Measurements from ENCODE around the gene C19orf44.
"Not testable (repeated sequence)": the region's sequence is repeated elsewhere in the genome, so short reads cannot be mapped to it uniquely, and the experiment has no call there.

The C19orf44 gene

GRCh38 chr19:16470541-16470910 is 25.7 kb upstream of the C19orf44 start:
- DNase-seq = peak; percentile 10

DNA sequence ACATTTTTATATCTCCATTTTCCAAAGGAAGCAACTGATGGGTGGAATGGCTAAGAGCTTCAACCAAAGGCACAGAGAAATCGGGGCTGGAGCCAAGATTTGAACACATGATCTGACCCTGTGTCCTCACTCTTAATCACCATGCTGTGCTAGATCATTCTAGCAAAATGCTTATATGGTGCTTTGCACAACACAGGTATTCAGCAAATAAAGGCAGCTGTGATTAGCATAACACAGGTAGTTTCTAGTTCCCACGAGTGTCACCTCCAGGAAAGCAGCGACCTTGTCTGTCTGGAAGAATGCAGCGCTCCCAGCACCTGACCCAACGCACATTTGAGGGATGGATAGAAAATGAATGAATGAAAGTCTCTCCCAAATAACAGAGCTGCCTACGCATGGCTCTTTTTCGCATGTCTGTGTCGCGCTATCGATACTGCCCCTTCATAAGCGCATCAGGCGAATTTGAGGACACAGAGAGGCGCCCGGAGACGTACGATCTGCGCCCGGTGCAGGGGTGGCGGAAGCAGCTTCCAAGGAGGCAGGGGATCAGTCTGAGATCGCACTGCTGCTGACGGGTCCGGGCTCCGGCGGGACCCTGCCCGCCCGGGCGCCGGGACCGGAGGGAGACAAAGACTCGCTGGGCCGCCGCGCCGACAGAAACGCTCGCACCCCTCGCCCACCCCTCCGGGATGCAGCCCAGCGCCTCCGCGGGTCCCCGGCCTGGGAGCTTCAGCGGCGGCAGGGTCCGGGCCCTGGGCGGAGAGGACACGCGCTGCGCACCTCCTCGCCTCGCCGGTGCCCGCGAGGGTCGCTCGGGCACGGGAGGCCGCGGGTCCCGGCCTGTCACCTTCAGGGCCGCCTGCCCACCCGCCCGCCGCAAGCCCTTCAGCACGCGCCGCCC is 25.0 kb upstream of the C19orf44 start:
- DNase-seq = no peak

DNA sequence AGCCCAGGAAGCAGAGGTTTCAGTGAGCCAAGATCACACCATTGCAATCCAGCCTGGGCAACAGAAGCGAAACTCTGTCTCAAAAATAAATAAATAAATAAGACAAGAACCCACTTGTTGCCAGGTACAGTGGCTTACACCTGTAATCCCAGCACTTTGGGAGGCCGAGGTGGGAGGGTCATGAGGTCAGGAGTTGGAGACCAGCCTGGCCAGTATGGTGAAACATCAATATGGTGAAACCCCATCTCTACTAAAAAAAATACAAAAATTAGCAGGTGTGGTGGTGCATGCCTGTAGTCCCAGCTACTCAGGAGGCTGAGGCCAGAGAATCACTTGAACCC is 23.7 kb upstream of the C19orf44 start:
- not testable (repeated sequence) for DNase-seq

GRCh38 chr19:16472992-16473391 is 23.2 kb upstream of the C19orf44 start:
- DNase-seq = no peak

DNA sequence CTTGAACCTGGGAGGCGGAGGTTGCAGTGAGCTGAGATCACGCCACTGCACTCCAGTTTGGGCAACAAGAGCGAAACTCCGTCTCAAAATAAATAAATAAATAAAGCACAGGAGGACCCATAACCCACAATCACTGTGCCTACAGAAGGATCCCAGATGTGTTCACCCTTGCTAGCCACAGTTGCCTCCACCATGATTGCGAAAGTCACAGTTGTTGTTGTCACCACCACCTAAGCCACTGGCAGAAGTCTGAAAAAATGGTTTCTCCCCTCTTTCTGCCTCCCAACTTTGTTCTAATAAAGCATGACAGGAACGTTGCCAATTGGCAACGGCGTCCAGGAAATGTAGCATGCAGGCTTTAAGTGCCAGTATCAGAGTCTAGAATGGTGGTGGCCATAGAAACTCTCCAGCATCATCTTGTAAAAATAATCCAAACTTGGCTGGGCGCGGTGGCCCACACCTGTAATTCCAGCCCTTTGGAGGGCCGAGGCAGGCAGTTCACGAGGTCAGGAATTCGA is 22.3 kb upstream of the C19orf44 start:
- DNase-seq = peak; percentile 73

GRCh38 chr19:16476401-16476800 is 19.8 kb upstream of the C19orf44 start:
- DNase-seq = no peak

GRCh38 chr19:16477311-16477710 is 18.9 kb upstream of the C19orf44 start:
- DNase-seq = no peak

GRCh38 chr19:16482745-16483144 is 13.4 kb upstream of the C19orf44 start:
- DNase-seq = no peak

DNA sequence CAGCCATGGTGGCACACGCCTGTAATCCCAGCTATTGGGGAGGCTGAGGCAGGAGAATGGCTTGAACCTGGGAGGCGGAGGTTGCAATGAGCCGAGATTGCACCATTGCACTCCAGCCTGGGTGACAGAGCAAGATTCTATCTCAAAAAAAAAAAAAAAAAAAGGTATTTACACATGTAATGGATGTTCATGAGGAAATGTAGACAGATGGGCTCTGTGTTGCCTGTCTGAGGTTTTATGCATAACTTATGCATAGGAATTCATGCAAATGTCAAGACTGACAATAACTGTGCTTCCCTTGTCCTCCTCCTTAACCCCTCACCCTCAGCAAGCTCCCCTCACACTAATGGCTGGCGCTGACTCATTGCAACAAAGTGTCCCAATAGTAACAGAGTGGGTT is 9.7 kb upstream of the C19orf44 start:
- not testable (repeated sequence) for DNase-seq

DNA sequence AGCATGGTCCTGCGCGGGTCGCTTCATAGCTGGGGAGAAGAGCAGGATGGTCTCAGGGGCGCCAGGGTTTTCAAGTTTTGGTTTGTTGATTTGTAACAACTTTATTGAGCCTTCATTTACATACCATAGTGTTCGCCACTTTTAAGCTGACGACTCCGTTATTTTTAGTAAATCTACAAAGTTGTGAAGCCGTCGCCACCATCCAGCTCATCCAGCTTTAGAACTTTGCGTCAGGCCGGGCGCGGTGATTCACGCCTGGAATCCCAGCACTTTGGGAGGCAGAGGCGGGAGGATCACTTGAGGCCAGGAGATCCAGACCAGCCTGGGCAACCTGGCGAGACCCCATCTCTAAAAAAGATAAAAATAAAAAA is 404 bp downstream of the C19orf44 start:
- DNase-seq = no peak

GRCh38 chr19:16497042-16497441 is 848 bp downstream of the C19orf44 start:
- DNase-seq = no peak

GRCh38 chr19:16497837-16498236 is 1.6 kb downstream of the C19orf44 start:
- DNase-seq = no peak

GRCh38 chr19:16504271-16504670 is 8.1 kb downstream of the C19orf44 start:
- DNase-seq = no peak

GRCh38 chr19:16506161-16506560 is 10.0 kb downstream of the C19orf44 start:
- not testable (repeated sequence) for DNase-seq

- DNase-seq = no peak
Observed at GRCh38 chr19:16506961-16507360, 10.8 kb downstream of the C19orf44 start.

DNA sequence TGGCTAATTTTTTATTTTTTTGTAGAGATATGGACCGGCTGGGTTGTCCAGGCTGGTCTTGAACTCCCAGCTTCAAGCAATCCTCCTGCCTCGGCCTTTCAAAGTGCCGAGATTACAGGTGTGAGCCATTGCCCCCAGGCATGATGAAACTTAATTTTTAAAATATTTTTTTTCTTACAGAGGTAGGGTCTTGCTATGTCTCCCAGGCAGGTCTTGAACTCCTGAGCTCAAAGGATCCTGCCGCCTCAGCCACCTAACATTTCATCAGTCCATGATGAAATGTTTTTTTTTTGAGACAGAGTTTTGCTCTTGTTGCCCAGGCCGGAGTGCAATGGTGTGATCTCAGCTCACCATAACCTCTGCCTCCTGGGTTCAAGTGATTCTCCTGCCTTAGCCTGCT is 12.4 kb downstream of the C19orf44 start:
- no peak for DNase-seq

GRCh38 chr19:16509141-16510061 is 13.2 kb downstream of the C19orf44 start:
- DNase-seq = no peak

DNA sequence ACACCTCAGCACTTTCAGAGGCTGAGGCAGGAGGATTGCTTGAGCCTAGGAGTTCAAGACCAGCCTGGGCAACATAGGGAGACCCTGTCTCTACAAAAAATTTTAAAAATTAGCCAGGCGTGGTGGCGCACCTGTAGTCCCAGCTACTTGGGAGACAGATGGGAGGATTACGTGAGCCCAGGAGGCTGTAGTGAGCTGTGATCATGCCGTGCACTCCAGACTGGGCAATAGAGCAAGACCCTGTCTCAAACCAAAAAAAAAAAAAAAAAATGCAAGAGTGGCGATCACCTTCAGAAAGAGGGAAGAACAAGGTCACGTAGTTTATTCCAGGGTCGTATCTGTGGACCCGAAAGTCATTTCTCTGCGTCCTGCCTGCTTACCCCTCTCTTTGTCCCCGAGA is 16.4 kb downstream of the C19orf44 start:
- not testable (repeated sequence) for DNase-seq

DNA sequence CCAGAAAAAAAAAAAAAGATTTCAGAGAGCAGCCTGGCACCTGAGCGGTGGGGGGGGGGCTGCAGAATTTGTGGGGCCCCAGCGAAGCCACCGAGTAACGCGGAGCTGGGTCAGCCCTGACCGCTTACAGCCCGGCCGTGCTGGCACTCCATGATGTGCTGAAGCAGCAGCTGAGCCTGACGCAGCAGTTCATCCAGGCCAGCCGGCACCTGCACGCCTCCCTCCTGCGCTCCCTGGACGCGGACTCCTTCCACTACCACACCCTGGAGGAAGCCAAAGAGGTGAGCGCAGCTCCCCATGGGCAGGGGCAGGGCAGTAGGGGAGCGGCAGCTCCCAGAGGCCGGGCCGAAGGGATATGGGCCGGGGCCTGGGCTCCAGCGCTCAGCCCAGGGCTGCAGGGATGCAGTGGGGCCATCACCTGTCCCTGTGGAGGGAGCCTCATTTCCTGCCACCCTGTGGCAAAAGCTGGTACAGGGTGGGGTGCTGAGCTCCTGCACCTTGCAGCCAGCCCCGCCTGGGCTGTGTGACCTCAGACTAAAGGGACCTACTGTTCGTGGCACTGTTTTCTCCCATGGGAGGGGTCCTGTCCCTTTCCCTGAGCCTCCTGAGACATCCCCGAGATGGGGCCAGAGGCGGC is 18.3 kb downstream of the C19orf44 start:
- no peak for DNase-seq

DNA sequence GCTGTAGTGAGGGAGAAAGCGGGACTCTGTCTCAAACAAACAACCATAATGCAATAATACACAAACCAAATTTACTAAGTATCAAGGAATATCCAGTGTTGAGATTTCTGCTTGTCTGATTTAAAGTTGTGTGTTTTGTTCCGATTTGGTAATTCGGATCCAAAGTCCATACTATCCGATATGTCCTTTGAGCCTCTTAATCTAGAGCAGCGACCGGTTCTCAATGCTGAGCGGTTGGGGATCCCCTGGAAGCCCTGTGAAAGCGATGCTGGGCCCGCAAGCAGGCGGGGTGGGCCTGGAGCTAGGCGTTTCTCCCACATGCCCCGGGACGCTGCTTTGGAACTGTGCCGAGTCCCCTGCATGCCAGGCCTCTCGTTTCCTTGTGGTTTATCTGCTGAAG is 20.2 kb downstream of the C19orf44 start:
- DNase-seq = no peak

DNA sequence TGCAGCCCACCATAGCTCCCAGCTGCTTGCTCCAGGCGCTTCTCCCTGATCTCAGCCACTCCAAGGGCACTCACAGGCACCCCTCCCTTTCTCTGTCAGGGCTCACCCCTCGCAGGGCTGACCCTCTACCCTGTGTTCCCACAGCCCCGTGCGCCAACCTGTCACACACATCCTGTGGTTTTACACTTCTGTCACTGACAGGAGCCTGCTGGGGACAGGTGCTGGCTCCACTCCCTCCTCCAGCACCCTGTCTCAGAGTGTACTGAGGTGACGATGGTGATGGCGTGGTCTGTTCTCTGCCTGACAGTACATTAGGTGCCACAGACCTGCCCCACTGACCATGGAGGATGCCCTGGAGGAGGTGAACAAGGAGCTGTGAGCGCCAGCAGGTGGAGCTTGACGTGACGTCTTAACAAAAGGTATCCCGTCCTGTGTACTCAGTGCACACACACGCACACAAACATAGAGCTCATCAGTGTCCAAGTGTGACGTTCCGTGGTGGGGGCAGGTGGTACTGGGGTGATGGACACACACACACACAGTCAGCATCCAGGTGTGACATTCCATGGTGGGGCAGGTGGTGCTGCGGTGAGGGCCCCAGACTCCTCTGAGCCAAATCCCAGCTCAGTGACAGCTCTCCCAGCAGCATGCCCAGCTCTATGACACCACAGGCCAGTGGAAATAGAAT is 20.9 kb downstream of the C19orf44 start:
- no peak for DNase-seq

DNA sequence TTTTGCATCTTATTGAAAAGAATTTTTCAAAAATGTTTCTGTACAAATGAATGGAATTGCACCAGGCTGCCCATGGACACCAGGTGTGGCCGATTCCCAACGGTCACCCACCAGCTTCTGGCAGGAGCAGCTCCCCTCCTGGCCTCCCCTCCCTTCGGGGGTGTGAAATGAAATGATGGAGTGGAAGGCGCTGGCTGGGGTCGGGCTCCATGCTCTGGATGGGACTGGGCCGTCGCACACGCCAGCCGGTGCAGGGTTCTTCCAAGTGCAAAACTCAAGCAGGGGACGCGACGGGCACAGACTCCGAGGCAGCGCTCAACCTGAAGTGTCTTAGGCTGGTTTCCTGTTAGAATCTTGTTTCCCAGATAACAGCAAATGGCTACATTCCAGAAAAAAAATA is 21.9 kb downstream of the C19orf44 start:
- DNase-seq = no peak
